Measurements from ENCODE around the gene MTFR2. TPM values are rescaled to one million over a fixed set of nuclear protein-coding genes. Genes with fewer than 3 reads are reported as not detected.

The MTFR2 gene
- total RNA-seq, 4 donors from 2014 or later, result 0.30 to 4.7 (median 0.84) TPM; not detected in 1

- no peaks in the 10 kb centered on the region for H3K27me3 ChIP-seq
- H3K27ac ChIP-seq, result no peak overlapping the region
- DNase-seq (ENCODE audit: low spot score in 2 of 2), result no peak
- H3K36me3 ChIP-seq, result peaks cover 0 to 31% (median 0%) of the 10 kb centered on the region in 3 donors
- TF ChIP-seq POLR2A (IDR thresholded peaks at IDR 0.05) (no peak), EP300 (IDR thresholded peaks at IDR 0.05) (no peak), CTCF (IDR thresholded peaks at IDR 0.05) (no peak)
- H3K4me1 ChIP-seq, result no peaks in the 10 kb centered on the region
- H3K9me3 ChIP-seq, result no peaks in the 10 kb centered on the region
- WGBS, 2 donors, result 96 to 98% methylated on average over 3 of the region's 3 CpGs
- no peak overlapping the region for H3K4me3 ChIP-seq
These were observed 61.0 kb downstream of the MTFR2 start for GRCh38 chr6:136189104-136189503.

- DNase-seq (ENCODE audit: low spot score in 2 of 2), result no peak
- no peak overlapping the region for H3K4me3 ChIP-seq
- no peaks in the 10 kb centered on the region for H3K4me1 ChIP-seq
- peaks cover 0 to 31% (median 0%) of the 10 kb centered on the region in 3 donors for H3K36me3 ChIP-seq
- H3K27ac ChIP-seq, result no peak overlapping the region
- TF ChIP-seq EP300 (IDR thresholded peaks at IDR 0.05) (no peak), CTCF (IDR thresholded peaks at IDR 0.05) (no peak), POLR2A (IDR thresholded peaks at IDR 0.05) (no peak)
- no peaks in the 10 kb centered on the region for H3K27me3 ChIP-seq
- H3K9me3 ChIP-seq, result no peaks in the 10 kb centered on the region
- WGBS, 2 donors, result 74 to 79% methylated on average over 2 of the region's 2 CpGs
These were observed 61.6 kb downstream of the MTFR2 start for GRCh38 chr6:136188486-136188885.

GRCh38 chr6:136186363-136186762 is 63.7 kb downstream of the MTFR2 start:
- H3K4me1 ChIP-seq, result peaks cover 0 to 6% (median 0%) of the 10 kb centered on the region in 4 donors
- no peak overlapping the region for H3K4me3 ChIP-seq
- 95 to 100% methylated on average over 1 of the region's 1 CpG for WGBS, 2 donors
- no peaks in the 10 kb centered on the region for H3K27me3 ChIP-seq
- DNase-seq (ENCODE audit: low spot score in 2 of 2), result no peak
- no peaks in the 10 kb centered on the region for H3K9me3 ChIP-seq
- H3K36me3 ChIP-seq, result peaks cover 0 to 14% (median 0%) of the 10 kb centered on the region in 3 donors
- H3K27ac ChIP-seq, result no peak overlapping the region
- no peak for TF ChIP-seq EP300 (IDR thresholded peaks at IDR 0.05)
- no peak for TF ChIP-seq CTCF (IDR thresholded peaks at IDR 0.05)
- no peak for TF ChIP-seq POLR2A (IDR thresholded peaks at IDR 0.05)

- WGBS, 2 donors, result 83 to 91% methylated on average over 1 of the region's 1 CpG
- H3K36me3 ChIP-seq, result peaks cover 0 to 11% (median 0%) of the 10 kb centered on the region in 3 donors
- no peak for TF ChIP-seq CTCF (IDR thresholded peaks at IDR 0.05)
- no peak for TF ChIP-seq EP300 (IDR thresholded peaks at IDR 0.05)
- no peak for TF ChIP-seq POLR2A (IDR thresholded peaks at IDR 0.05)
These were observed 65.4 kb downstream of the MTFR2 start for GRCh38 chr6:136184738-136185137.

GRCh38 chr6:136181861-136182260 is 68.2 kb downstream of the MTFR2 start:
- 47 to 57% methylated on average over 1 of the region's 1 CpG for WGBS, 2 donors
- peak overlapping the region in 1 of 4 donors; percentile 2 for H3K27ac ChIP-seq
- TF ChIP-seq EP300 (IDR thresholded peaks at IDR 0.05) (no peak), POLR2A (IDR thresholded peaks at IDR 0.05) (no peak), CTCF (IDR thresholded peaks at IDR 0.05) (no peak)

More at GRCh38 chr6:136184738-136185137, 65.4 kb downstream of the MTFR2 start:
- H3K27ac ChIP-seq, result no peak overlapping the region
- DNase-seq (ENCODE audit: low spot score in 2 of 2), result no peak
- no peaks in the 10 kb centered on the region for H3K9me3 ChIP-seq
- no peaks in the 10 kb centered on the region for H3K27me3 ChIP-seq
- peaks cover 0 to 19% (median 3%) of the 10 kb centered on the region in 4 donors for H3K4me1 ChIP-seq
- H3K4me3 ChIP-seq, result no peak overlapping the region

More at GRCh38 chr6:136181861-136182260, 68.2 kb downstream of the MTFR2 start:
- DNase-seq (ENCODE audit: low spot score in 2 of 2), result no peak
- Histone ChIP-seq H3K4me3 (no peak overlapping the region), H3K27me3 (no peaks in the 10 kb centered on the region), H3K9me3 (no peaks in the 10 kb centered on the region), H3K36me3 (peaks cover 0 to 4% (median 0%) of the 10 kb centered on the region in 3 donors), H3K4me1 (peaks cover 0 to 19% (median 3%) of the 10 kb centered on the region in 4 donors)

Measured in tibial nerve (tissue), 4 donors.